ENCODE results near the gene CDH6.

GRCh38 chr5:31271567-31271966, 78.1 kb downstream of the CDH6 start:
- TF ChIP-seq POLR2AphosphoS5 (IDR thresholded peaks at IDR 0.05; ENCODE audit: borderline replicate concordance, low read depth, low read length) (no peak), EZH2 (IDR thresholded peaks at IDR 0.05) (no peak), FOXP2 (optimal IDR thresholded peaks at IDR 0.05; ENCODE audit: control extremely low read depth, extremely low read length, insufficient read depth) (no peak)

Data from SK-N-MC (cell line).